NCI-H2196 (cell line): Measurements from ENCODE around the gene PRELID1.
A peak's percentile ranks its signal among the peaks of the same experiment; 100 is the strongest.

Source experiments
- DNase-seq: peaks from one replicate; lab custom pipeline; 2025; ENCODE audit not compliant: unreplicated experiment; lab: John Stamatoyannopoulos, UW

Gene PRELID1

GRCh38 chr5:177312649-177313181 is 9.1 kb downstream of the PRELID1 start:
- DNase-seq, result peak; percentile 43

DNA sequence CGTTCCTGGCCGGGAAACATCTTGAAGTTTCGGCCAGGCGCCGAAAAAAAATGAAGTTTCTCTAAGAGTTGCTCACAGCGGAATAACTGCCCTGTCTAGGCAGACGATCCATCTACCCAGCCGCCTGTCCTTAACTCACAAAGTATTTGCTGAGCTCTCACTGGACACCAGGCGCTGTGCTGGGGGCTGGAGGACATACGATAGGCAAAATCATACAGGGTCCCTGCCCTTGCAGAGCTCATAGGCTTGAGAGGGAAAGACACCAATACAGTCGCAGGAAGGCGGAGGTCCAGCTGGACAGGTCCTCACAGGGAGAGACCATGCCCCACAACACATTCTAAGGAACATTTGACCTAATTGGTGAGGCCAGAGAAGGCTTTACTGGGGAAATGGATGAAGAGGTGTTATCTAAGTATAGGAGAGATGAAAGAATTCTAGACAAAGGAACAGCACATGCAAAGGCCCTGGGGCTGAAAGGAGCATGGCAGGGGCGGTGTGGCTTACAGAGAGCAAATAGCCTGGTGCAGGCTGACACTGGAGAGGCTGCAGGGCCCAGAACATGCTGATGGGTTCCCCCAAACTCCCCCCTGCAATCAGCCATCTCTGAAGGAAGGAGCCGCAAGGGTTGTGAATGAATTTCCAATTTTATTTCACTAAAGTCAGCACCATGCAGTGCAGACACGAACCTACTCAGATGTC is 10.1 kb downstream of the PRELID1 start:
- no peak for DNase-seq

- no peak for DNase-seq
These were observed 11.1 kb downstream of the PRELID1 start for GRCh38 chr5:177314376-177315342.

- DNase-seq, result no peak
These were observed 11.8 kb downstream of the PRELID1 start for GRCh38 chr5:177315411-177315810.

DNA sequence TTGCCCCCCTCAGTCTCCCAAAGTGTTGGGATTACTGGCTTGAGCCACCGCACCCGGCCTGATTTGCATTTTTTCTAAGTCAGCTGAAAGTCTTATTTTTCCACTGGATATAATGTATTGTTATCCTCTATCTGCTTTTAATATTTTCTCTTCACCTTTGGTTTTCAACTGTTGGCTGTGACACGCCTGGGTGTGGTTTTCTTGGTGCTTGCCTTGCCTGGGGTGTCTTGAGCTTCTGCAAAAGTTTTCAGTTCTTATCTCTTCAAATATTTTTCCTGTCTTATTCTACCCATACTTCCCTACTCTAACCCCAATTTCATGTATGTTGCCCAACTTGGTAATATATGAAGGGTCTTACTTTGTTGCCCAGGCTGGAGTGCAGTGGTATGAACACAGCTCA is 12.4 kb downstream of the PRELID1 start:
- DNase-seq, result no peak

DNA sequence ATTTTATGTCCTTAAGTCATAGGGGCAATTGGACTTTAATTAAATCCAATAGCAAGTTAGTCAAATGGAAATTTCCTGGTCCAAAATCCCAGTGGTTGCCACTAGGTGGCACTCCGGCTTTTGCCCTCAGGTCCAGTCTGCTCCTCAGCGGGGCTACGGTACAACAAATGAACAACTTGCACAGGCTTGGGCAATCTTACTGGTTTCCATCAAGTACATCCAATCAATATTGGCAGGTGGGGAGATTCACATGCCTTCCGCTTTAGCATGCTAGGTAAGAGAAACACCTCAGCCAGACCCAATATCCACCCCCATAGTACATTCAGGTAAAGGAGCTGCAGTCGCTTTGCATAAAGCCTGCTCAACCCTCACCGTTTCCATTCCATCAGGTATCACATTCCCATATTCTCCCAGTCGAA is 14.4 kb downstream of the PRELID1 start:
- DNase-seq, result peak; percentile 80

GRCh38 chr5:177319913-177320588 is 16.5 kb downstream of the PRELID1 start:
- DNase-seq, result no peak

GRCh38 chr5:177320879-177321278 is 17.3 kb downstream of the PRELID1 start:
- DNase-seq, result no peak

DNA sequence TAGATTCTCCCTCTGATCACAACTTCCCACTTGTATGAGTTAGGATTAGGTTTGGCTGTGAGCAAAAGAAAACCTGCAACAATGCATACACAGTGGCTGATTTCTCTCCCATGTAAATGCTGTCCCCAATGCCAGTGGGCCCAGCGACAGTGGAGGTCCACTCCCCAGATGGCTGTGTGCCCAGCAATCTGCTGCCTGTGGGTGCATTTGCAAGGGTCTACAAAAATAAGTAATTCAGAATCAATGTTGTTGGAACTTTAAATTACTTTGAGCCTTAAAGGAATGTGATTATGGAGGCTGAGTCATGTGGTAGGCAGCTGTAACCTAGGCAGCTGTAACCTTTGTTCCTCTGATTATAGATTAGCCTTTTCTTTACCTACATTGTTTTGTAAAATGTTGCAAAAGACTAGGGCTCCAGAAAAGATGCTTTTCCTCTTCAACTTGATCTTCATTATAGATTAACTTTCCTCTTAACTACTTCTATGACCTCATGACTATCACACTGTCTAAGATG is 22.3 kb downstream of the PRELID1 start:
- no peak for DNase-seq

GRCh38 chr5:177327539-177328522 is 24.2 kb downstream of the PRELID1 start:
- no peak for DNase-seq

GRCh38 chr5:177328545-177329231 is 25.1 kb downstream of the PRELID1 start:
- DNase-seq, result no peak

GRCh38 chr5:177329883-177330282 is 26.3 kb downstream of the PRELID1 start:
- no peak for DNase-seq

GRCh38 chr5:177330991-177331842 is 27.6 kb downstream of the PRELID1 start:
- DNase-seq, result no peak

GRCh38 chr5:177332031-177332895 is 28.7 kb downstream of the PRELID1 start:
- no peak for DNase-seq

DNA sequence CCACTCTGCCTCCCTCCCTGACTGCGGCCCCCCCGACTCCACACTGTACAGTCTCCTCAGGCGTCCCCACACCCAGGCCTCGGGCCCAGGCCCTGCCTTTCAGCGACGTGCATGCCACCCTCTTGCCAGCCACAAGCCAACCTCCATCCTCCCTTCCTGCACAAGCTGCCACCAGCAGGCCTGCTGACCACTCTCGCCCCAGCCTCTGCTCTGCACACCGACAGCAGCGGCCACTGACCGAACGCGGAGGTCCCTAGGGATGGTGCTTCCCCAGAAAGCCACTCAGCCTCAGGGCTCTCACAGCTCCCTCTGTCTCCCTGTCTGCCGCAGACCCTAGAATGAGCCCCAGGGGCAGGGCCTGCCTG is 29.3 kb downstream of the PRELID1 start:
- no peak for DNase-seq

- DNase-seq, result no peak
These were observed 30.0 kb downstream of the PRELID1 start for GRCh38 chr5:177333420-177334154.

DNA sequence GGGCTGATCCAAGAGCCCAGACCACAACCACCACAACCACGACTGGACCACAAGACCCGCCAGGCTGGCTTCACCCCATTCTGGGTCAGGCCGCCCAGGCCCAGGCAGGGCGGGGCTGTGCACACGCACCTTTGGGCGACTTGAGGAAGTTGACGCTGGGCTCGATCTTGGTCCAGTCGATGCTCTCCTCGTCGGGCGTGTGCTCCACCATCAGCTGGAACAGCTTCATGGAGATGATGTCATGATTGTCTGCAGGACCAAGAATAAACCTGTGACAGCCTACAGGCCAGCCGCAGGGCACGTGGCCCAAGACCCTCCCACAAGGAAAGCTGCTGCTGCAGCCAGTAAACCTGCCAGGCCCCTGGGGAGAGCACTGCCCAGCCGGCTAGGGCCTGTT is 30.6 kb downstream of the PRELID1 start:
- DNase-seq, result no peak
